Astrocyte (in vitro differentiated cells and primary cell): ENCODE results near the gene KIF2A. TPM values are rescaled to one million over a fixed set of nuclear protein-coding genes. Genes with fewer than 3 reads are reported as not detected.

Experiments used
- DNase-seq: peaks from one replicate; pipeline ENCODE4 v3.0.0-alpha.2; 2010; ENCODE audit warnings: low read depth
- FAIRE-seq: peaks from 2 replicates; lab custom pipeline; 2011; peaks lifted over from hg19 to GRCh38; lab: Jason Lieb, UNC
- H2AFZ ChIP-seq: 2 replicates; pipeline ENCODE4 v1.6.0; 2012; ENCODE audit warnings: low read depth, low read length, inconsistent platforms
- H3K27ac ChIP-seq: 2 replicates; pipeline ENCODE4 v1.5.1; 2011; ENCODE audit warnings: low read depth, low read length, inconsistent platforms
- H3K27me3 ChIP-seq: 2 replicates; pipeline ENCODE4 v1.6.0; 2011; ENCODE audit warnings: low read length, inconsistent platforms; ENCODE audit not compliant: insufficient read depth
- H3K36me3 ChIP-seq: 2 replicates; pipeline ENCODE4 v1.5.1; 2011; ENCODE audit warnings: low read length, inconsistent platforms; ENCODE audit not compliant: insufficient read depth
- H3K4me1 ChIP-seq: 2 replicates; pipeline ENCODE4 v1.5.1; 2011; ENCODE audit warnings: low read length, inconsistent platforms; ENCODE audit not compliant: insufficient read depth
- H3K4me2 ChIP-seq: 2 replicates; pipeline ENCODE4 v1.6.0; 2012; ENCODE audit warnings: low read length, inconsistent platforms
- H3K4me3 ChIP-seq: 2 replicates; pipeline ENCODE4 v1.5.1; 2011; ENCODE audit warnings: low read depth, mild to moderate bottlenecking, low read length, inconsistent platforms; ENCODE audit not compliant: insufficient read depth
- H3K79me2 ChIP-seq: 2 replicates; pipeline ENCODE4 v1.6.0; 2012; ENCODE audit warnings: mild to moderate bottlenecking, low read length, inconsistent platforms; ENCODE audit not compliant: insufficient read depth
- H3K9ac ChIP-seq: 2 replicates; pipeline ENCODE4 v1.6.0; 2012; ENCODE audit warnings: mild to moderate bottlenecking, low read length, inconsistent platforms
- H3K9me3 ChIP-seq: 2 replicates; pipeline ENCODE4 v1.5.1; 2012; ENCODE audit warnings: low read depth, mild to moderate bottlenecking, low read length, inconsistent platforms; ENCODE audit not compliant: insufficient read depth
- H4K20me1 ChIP-seq: 2 replicates; pipeline ENCODE4 v1.6.0; 2012; ENCODE audit warnings: low read length, inconsistent platforms; ENCODE audit not compliant: insufficient read depth
- H3K27ac Mint-ChIP-seq: one replicate; pipeline ENCODE4 v1.8.0; 2021; ENCODE audit warnings: mild to moderate bottlenecking, mixed read lengths; ENCODE audit not compliant: unreplicated experiment
- H3K27me3 Mint-ChIP-seq: one replicate; pipeline ENCODE4 v1.8.0; 2021; ENCODE audit warnings: low read depth, mixed read lengths; ENCODE audit not compliant: unreplicated experiment
- H3K36me3 Mint-ChIP-seq: one replicate; pipeline ENCODE4 v1.8.0; 2021; ENCODE audit warnings: low read depth, mixed read lengths; ENCODE audit not compliant: unreplicated experiment
- H3K4me1 Mint-ChIP-seq: one replicate; pipeline ENCODE4 v1.8.0; 2021; ENCODE audit warnings: low read depth, mixed read lengths; ENCODE audit not compliant: unreplicated experiment
- H3K4me3 Mint-ChIP-seq: one replicate; pipeline ENCODE4 v1.8.0; 2021; ENCODE audit warnings: mild to moderate bottlenecking, moderate library complexity, mixed read lengths; ENCODE audit not compliant: unreplicated experiment
- H3K9me3 Mint-ChIP-seq: one replicate; pipeline ENCODE4 v1.8.0; 2021; ENCODE audit warnings: mild to moderate bottlenecking, mixed read lengths; ENCODE audit not compliant: unreplicated experiment
- EZH2 ChIP-seq: IDR thresholded peaks from 2 replicates; pipeline ENCODE4 v1.6.1; 2012; ENCODE audit warnings: mild to moderate bottlenecking, low read length, inconsistent platforms; ENCODE audit not compliant: insufficient read depth
- total RNA-seq: library from RNA; stranded (reverse); gene quantifications from 2 replicates; pipeline ENCODE4 v1.2.1, GENCODE V29; 2021
- TF ChIP-seq, protein P1 (sequence below): IDR thresholded peaks from 2 replicates; pipeline ENCODE4 v1.5.1; 2011; ENCODE audit warnings: low read depth, mild to moderate bottlenecking, inconsistent platforms, low read length, moderate library complexity; ENCODE audit not compliant: insufficient read depth

Gene KIF2A
- total RNA-seq, 1 donor from 2014 or later: 79.1 TPM

GRCh38 chr5:62296998-62297397 is 9.0 kb upstream of the KIF2A start:
- FAIRE-seq: no peak
- H3K27me3 Mint-ChIP-seq: peaks cover 7% of the 10 kb centered on the region

DNA sequence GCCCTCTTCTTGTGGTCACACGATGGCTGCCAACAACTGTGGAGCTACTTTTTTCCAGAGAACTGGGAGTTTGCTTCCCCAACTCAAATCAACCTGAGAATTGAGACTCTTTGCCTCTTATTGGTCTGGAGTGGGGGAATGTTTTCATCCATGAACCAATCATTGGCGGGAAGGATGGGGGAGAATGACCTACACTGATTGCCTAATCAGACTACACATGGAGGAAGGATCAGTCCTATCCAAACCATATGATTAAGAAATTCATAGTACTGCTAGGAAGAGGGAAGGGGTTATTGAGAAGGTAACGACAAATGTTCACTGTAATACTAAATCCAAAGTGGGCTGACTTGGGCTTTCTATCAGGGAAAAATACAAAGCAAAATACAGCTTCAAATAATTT is 7.9 kb upstream of the KIF2A start:
- no peak overlapping the region for H3K27ac ChIP-seq
- H3K4me2 ChIP-seq: no peak overlapping the region
- no peaks in the 10 kb centered on the region for H3K4me1 ChIP-seq
- Mint-ChIP-seq H3K27me3 (peaks cover 7% of the 10 kb centered on the region), H3K36me3 (no peaks in the 10 kb centered on the region), H3K4me1 (peaks cover 7% of the 10 kb centered on the region), H3K27ac (no peak overlapping the region), H3K9me3 (peaks cover 6% of the 10 kb centered on the region), H3K4me3 (no peak overlapping the region)
- H2AFZ ChIP-seq: no peak overlapping the region
- no peak overlapping the region for H3K9ac ChIP-seq
- TF ChIP-seq, protein P1, sequence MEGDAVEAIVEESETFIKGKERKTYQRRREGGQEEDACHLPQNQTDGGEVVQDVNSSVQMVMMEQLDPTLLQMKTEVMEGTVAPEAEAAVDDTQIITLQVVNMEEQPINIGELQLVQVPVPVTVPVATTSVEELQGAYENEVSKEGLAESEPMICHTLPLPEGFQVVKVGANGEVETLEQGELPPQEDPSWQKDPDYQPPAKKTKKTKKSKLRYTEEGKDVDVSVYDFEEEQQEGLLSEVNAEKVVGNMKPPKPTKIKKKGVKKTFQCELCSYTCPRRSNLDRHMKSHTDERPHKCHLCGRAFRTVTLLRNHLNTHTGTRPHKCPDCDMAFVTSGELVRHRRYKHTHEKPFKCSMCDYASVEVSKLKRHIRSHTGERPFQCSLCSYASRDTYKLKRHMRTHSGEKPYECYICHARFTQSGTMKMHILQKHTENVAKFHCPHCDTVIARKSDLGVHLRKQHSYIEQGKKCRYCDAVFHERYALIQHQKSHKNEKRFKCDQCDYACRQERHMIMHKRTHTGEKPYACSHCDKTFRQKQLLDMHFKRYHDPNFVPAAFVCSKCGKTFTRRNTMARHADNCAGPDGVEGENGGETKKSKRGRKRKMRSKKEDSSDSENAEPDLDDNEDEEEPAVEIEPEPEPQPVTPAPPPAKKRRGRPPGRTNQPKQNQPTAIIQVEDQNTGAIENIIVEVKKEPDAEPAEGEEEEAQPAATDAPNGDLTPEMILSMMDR: no peak
- no peak for TF ChIP-seq EZH2
- no peaks in the 10 kb centered on the region for H4K20me1 ChIP-seq
- H3K79me2 ChIP-seq: no peaks in the 10 kb centered on the region
- H3K4me3 ChIP-seq: no peak overlapping the region
- no peaks in the 10 kb centered on the region for H3K27me3 ChIP-seq
- H3K36me3 ChIP-seq: no peaks in the 10 kb centered on the region
- H3K9me3 ChIP-seq: no peaks in the 10 kb centered on the region
- no peak for DNase-seq
- no peak for FAIRE-seq

More at GRCh38 chr5:62296998-62297397, 9.0 kb upstream of the KIF2A start:
- Histone ChIP-seq H3K4me2 (no peak overlapping the region), H4K20me1 (no peaks in the 10 kb centered on the region), H3K36me3 (no peaks in the 10 kb centered on the region), H3K4me1 (no peaks in the 10 kb centered on the region), H3K27ac (no peak overlapping the region), H3K9me3 (no peaks in the 10 kb centered on the region), H3K9ac (no peak overlapping the region), H2AFZ (no peak overlapping the region), H3K27me3 (no peaks in the 10 kb centered on the region), H3K79me2 (no peaks in the 10 kb centered on the region), H3K4me3 (no peak overlapping the region)
- DNase-seq: no peak
- Mint-ChIP-seq H3K27ac (peak overlapping the region; percentile 22), H3K36me3 (no peaks in the 10 kb centered on the region), H3K4me3 (no peak overlapping the region), H3K4me1 (peaks cover 7% of the 10 kb centered on the region), H3K9me3 (peaks cover 6% of the 10 kb centered on the region)
- TF ChIP-seq, protein P1: no peak
- TF ChIP-seq EZH2: no peak

DNA sequence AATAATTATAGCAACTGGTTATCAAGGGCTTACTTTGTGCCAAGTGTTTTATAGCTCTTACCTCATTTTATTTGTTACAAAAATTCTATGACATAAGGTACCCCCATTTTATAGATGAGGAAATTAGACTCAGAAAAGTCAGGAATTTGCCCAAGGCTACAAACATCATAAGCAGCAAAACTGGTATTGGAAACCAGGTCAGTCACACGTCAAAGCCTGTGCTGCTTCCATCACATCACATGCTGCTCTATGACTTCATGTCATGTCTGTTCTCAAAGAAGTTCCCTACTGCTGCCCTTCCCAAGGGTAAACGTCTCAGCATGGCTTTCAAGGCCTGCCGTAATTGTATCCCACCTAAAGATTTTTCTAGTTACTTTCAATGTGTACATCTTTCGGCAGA is 6.9 kb upstream of the KIF2A start:
- TF ChIP-seq, protein P1: no peak
- TF ChIP-seq EZH2: no peak
- Mint-ChIP-seq H3K4me3 (no peak overlapping the region), H3K27ac (no peak overlapping the region), H3K4me1 (peaks cover 7% of the 10 kb centered on the region), H3K36me3 (no peaks in the 10 kb centered on the region), H3K9me3 (peaks cover 3% of the 10 kb centered on the region), H3K27me3 (peaks cover 5% of the 10 kb centered on the region)
- H3K9ac ChIP-seq: no peak overlapping the region
- no peaks in the 10 kb centered on the region for H3K27me3 ChIP-seq
- H3K36me3 ChIP-seq: no peaks in the 10 kb centered on the region
- no peaks in the 10 kb centered on the region for H3K79me2 ChIP-seq
- DNase-seq (no peak), FAIRE-seq (no peak)
- no peaks in the 10 kb centered on the region for H4K20me1 ChIP-seq
- H3K4me2 ChIP-seq: no peak overlapping the region
- no peaks in the 10 kb centered on the region for H3K9me3 ChIP-seq
- H3K27ac ChIP-seq: no peak overlapping the region
- H2AFZ ChIP-seq: no peak overlapping the region
- no peak overlapping the region for H3K4me3 ChIP-seq
- no peaks in the 10 kb centered on the region for H3K4me1 ChIP-seq
